ENCODE results near the gene POM121L2. TPM values are rescaled to one million over a fixed set of nuclear protein-coding genes. Genes with fewer than 3 reads are reported as not detected.

POM121L2 gene
- total and polyA plus RNA-seq, 2 of the 13 experiments (the other 11 are each of a cell fraction or from before 2014, with no cell fraction given): not detected

- TF ChIP-seq, protein P1, sequence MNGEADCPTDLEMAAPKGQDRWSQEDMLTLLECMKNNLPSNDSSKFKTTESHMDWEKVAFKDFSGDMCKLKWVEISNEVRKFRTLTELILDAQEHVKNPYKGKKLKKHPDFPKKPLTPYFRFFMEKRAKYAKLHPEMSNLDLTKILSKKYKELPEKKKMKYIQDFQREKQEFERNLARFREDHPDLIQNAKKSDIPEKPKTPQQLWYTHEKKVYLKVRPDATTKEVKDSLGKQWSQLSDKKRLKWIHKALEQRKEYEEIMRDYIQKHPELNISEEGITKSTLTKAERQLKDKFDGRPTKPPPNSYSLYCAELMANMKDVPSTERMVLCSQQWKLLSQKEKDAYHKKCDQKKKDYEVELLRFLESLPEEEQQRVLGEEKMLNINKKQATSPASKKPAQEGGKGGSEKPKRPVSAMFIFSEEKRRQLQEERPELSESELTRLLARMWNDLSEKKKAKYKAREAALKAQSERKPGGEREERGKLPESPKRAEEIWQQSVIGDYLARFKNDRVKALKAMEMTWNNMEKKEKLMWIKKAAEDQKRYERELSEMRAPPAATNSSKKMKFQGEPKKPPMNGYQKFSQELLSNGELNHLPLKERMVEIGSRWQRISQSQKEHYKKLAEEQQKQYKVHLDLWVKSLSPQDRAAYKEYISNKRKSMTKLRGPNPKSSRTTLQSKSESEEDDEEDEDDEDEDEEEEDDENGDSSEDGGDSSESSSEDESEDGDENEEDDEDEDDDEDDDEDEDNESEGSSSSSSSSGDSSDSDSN (CRISPR knock-in tag; IDR thresholded peaks at IDR 0.05): no peak
- no peak for TF ChIP-seq POLR2A (IDR thresholded peaks at IDR 0.05; ENCODE audit: insufficient read depth in 1 of 2, low read depth in 2 of 2, low read length in 2 of 2)
- no peak for TF ChIP-seq ARID4A (CRISPR knock-in tag; IDR thresholded peaks at IDR 0.05; ENCODE audit: borderline replicate concordance)
- TF ChIP-seq ZNF317 (CRISPR knock-in tag; IDR thresholded peaks at IDR 0.05): peak; percentile 90
- TF ChIP-seq BRD4 (CRISPR knock-in tag; IDR thresholded peaks at IDR 0.05): no peak
- peak; percentile 59; the same call in 1 of the 2 replicates for TF ChIP-seq ELF1 (CRISPR knock-in tag; IDR thresholded peaks at IDR 0.05)
- peak; percentile 23; the same call in 1 of the 2 replicates for TF ChIP-seq CTCF (CRISPR knock-in tag; IDR thresholded peaks at IDR 0.05)
- TF ChIP-seq KLF13 (CRISPR knock-in tag; IDR thresholded peaks at IDR 0.05): no peak
- no peak for TF ChIP-seq ZNF282 (IDR thresholded peaks at IDR 0.05; ENCODE audit: partially characterized antibody)
- peak; percentile 50 for TF ChIP-seq NR2F6 (IDR thresholded peaks at IDR 0.05)
- peak; percentile 32; the same call in 1 of the 2 replicates for TF ChIP-seq NR2F6 (CRISPR knock-in tag; IDR thresholded peaks at IDR 0.05)
- no peak for TF ChIP-seq HNF4G (IDR thresholded peaks at IDR 0.05; ENCODE audit: borderline replicate concordance, low read depth, low read length)
- TF ChIP-seq HNF4G (CRISPR knock-in tag; IDR thresholded peaks at IDR 0.05; ENCODE audit: borderline replicate concordance, low read depth): no peak
- TF ChIP-seq, protein P2, sequence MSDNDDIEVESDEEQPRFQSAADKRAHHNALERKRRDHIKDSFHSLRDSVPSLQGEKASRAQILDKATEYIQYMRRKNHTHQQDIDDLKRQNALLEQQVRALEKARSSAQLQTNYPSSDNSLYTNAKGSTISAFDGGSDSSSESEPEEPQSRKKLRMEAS (IDR thresholded peaks at IDR 0.05): peak; percentile 49; the same call in 1 of the 2 replicates
- TF ChIP-seq ZNF512 (CRISPR knock-in tag; IDR thresholded peaks at IDR 0.05): peak; percentile 25; the same call in 1 of the 2 replicates
- TF ChIP-seq ZNF256 (CRISPR knock-in tag; conservative IDR thresholded peaks at IDR 0.05): no peak
- no peak for TF ChIP-seq SMC3 (IDR thresholded peaks at IDR 0.05; ENCODE audit: low read length)
- TF ChIP-seq ATM (IDR thresholded peaks at IDR 0.05; ENCODE audit: borderline replicate concordance): no peak
- TF ChIP-seq SIN3B (IDR thresholded peaks at IDR 0.05; ENCODE audit: low read length): no peak
- TF ChIP-seq ZNF136 (CRISPR knock-in tag; IDR thresholded peaks at IDR 0.05; ENCODE audit: low read depth): no peak
- no peak for TF ChIP-seq TEAD2 (CRISPR knock-in tag; IDR thresholded peaks at IDR 0.05)
These were observed 20.9 kb upstream of the POM121L2 start (continued) for GRCh38 chr6:27332692-27333641.

All from HepG2 (cell line).